Duodenal mucosa (tissue), 2 donors: ENCODE measurements around the gene SKIL.

Source experiments
- H3K27ac ChIP-seq: one replicate; pipeline ENCODE4 v1.7.0; 2013; ENCODE audit warnings: low read depth, low read length
- H3K27me3 ChIP-seq, 2 donors: one replicate each; pipeline ENCODE4 v1.7.0; 2013; ENCODE audit warnings: low read length in 2 of 2, control low read depth in 1 of 2; ENCODE audit not compliant: insufficient read depth in 2 of 2, control insufficient read depth in 1 of 2
- H3K36me3 ChIP-seq, 2 donors: one replicate each; pipeline ENCODE4 v1.7.0; 2013; ENCODE audit warnings: low read length in 2 of 2, control low read depth in 1 of 2; ENCODE audit not compliant: insufficient read depth in 2 of 2, control insufficient read depth in 1 of 2
- H3K4me1 ChIP-seq, 2 donors: one replicate each; pipeline ENCODE4 v1.7.0; 2013; ENCODE audit warnings: low read length in 2 of 2, control low read depth in 1 of 2; ENCODE audit not compliant: insufficient read depth in 2 of 2, control insufficient read depth in 1 of 2
- H3K4me3 ChIP-seq, 2 donors: one replicate each; pipeline ENCODE4 v1.7.0; 2013; ENCODE audit warnings: low read length in 2 of 2, low read depth in 1 of 2
- H3K9ac ChIP-seq, 2 donors: one replicate each; pipeline ENCODE4 v1.7.0; 2013; ENCODE audit warnings: low read length in 2 of 2, low read depth in 1 of 2
- H3K9me3 ChIP-seq, 2 donors: one replicate each; pipeline ENCODE4 v1.7.0; 2013; ENCODE audit warnings: low read length in 2 of 2, control low read depth in 1 of 2; ENCODE audit not compliant: control insufficient read depth in 1 of 2

The SKIL gene

DNA sequence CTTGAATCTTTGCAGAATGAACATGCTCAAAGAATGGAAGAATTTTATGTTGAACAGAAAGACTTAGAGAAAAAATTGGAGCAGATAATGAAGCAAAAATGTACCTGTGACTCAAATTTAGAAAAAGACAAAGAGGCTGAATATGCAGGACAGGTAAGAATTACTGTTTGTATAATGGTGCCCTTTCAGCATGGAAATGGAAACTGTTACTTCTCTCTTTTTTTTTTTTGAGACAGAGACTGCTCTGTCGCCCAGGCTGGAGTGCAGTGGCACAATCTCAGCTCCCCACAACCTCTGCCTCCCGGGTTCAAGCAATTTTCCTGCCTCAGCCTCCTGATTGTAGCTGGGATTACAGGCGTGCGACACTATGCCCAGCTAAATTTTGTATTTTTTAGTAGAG is 33.6 kb downstream of the SKIL start:
- no peak overlapping the region for H3K4me3 ChIP-seq
- H3K36me3 ChIP-seq = peaks cover 12 to 47% of the 10 kb centered on the region in 2 donors
- peaks cover 0 to 2% of the 10 kb centered on the region in 2 donors for H3K9me3 ChIP-seq
- H3K4me1 ChIP-seq = no peaks in the 10 kb centered on the region
- H3K27me3 ChIP-seq = no peaks in the 10 kb centered on the region
- H3K9ac ChIP-seq = no peak overlapping the region
- no peak overlapping the region for H3K27ac ChIP-seq

DNA sequence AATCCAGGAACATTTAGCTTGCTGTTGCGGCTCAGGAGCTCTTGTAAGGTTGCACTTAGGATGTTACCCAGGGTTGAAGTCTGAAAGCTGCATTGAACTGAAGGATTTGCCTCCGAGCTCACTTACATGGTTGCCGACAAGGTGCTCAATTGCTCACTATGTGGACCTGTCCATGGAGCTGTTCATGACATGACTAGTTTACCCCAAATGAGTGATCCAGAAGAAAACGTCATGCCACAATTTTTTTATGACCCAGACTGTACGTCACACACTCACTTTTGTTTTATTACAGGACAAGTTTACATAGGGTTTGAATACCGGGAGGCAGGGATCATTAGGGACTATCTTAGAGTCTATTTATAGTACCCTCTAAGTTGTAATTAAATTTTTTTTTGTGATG is 40.2 kb downstream of the SKIL start:
- Histone ChIP-seq H3K9me3 (no peaks in the 10 kb centered on the region), H3K27ac (no peak overlapping the region), H3K27me3 (no peaks in the 10 kb centered on the region), H3K9ac (no peak overlapping the region), H3K4me1 (no peaks in the 10 kb centered on the region), H3K4me3 (no peak overlapping the region), H3K36me3 (peaks cover 0 to 14% of the 10 kb centered on the region in 2 donors)

DNA sequence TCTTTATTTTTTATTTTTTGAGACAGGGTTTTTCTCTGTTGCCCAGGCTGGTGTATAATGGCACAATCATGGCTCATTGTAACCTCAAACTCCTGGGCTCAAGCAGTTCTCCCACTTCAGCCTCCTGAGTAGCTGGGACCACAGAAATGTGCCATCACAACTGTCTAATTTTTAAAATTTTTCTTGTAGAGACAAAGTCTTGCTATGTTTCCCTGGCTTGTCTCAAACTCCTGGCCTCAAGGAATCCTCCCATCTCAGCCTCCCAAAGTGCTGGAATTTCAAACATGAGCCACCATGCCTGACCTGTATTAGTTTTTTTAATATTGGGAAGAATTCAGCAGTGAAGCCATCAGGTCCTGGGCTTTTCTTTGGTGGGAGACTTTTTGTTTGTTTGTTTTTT is 47.6 kb downstream of the SKIL start:
- Histone ChIP-seq H3K27me3 (no peaks in the 10 kb centered on the region), H3K4me3 (no peak overlapping the region), H3K27ac (no peak overlapping the region), H3K9me3 (no peaks in the 10 kb centered on the region), H3K4me1 (no peaks in the 10 kb centered on the region), H3K36me3 (no peaks in the 10 kb centered on the region), H3K9ac (no peak overlapping the region)

DNA sequence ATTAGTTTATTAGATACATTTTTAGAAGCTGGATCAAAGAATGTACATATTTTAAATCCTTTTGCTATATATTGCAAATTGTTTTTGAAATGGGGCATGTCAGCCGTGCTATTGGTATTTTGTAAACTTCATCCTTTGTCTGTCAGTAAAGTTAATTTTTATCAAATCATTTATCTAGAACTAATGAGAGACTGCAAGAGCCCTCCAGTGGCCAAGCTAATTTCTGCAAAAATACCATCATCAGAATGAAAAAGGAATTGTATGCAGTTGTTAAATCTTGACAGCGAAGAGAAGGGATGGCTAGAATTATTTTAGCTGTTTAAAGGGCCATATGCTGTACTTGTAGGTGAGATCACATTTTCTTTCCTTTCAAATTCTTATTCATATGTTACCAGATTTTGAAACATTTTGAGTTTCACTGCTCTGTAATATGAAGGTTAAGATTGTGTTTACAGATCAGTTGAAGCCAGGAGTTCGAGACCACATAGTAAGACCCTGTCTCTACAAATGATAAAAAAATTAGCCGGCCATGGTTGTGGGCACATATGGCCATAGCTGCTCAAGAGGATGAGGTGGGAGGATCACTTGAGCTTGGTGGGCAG is 53.0 kb downstream of the SKIL start:
- H3K4me1 ChIP-seq = no peaks in the 10 kb centered on the region
- H3K27ac ChIP-seq = no peak overlapping the region
- H3K4me3 ChIP-seq = no peak overlapping the region
- no peaks in the 10 kb centered on the region for H3K9me3 ChIP-seq
- no peak overlapping the region for H3K9ac ChIP-seq
- no peaks in the 10 kb centered on the region for H3K27me3 ChIP-seq
- H3K36me3 ChIP-seq = no peaks in the 10 kb centered on the region

DNA sequence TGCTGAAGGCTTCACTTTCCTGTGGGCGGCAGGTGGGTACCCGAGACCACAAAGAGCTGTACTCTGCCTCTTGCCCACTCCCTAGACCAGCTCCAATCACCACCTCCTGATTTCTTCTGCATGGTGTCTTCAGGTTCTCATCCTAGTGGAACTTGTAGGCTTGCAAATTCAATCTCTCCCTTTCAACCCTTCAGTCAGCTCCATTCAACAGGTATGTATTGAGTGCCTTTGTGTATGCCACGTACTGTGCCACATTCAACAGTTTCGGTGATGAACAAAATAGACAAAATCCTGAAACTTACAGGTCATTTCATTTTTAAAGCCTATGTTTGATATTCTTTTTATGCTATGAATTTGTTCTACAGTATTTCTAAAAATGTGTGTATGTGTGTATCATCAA is 55.8 kb downstream of the SKIL start:
- Histone ChIP-seq H3K4me1 (no peaks in the 10 kb centered on the region), H3K9me3 (no peaks in the 10 kb centered on the region), H3K36me3 (no peaks in the 10 kb centered on the region), H3K27ac (no peak overlapping the region), H3K9ac (no peak overlapping the region), H3K27me3 (peaks cover 3 to 10% of the 10 kb centered on the region in 2 donors), H3K4me3 (no peak overlapping the region)

DNA sequence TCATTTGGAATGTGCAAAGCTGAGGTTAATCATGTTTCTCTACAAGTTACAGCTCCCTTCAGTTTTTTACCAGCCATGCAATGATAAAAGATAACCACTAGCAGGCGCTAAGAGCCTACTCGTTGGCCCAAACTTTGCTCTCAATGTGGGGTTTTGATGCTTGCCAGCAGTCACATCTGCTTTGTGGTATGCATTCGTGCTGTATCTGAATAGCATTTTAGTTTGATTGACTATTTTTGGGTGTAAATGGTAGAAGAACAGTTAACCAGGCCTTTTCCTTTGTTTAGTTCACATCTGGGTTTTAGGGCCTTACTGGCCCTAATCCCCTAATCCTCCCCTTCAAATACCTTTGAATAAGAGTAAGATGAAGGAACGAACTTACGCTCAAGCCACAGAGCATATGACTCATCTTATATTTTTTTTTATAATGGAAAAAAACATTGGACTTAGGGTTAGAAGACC is 56.7 kb downstream of the SKIL start:
- no peaks in the 10 kb centered on the region for H3K9me3 ChIP-seq
- H3K36me3 ChIP-seq = no peaks in the 10 kb centered on the region
- no peak overlapping the region for H3K4me3 ChIP-seq
- H3K4me1 ChIP-seq = peaks cover 5% of the 10 kb centered on the region in 2 donors
- no peak overlapping the region for H3K9ac ChIP-seq
- peaks cover 10 to 19% of the 10 kb centered on the region in 2 donors for H3K27me3 ChIP-seq
- no peak overlapping the region for H3K27ac ChIP-seq

DNA sequence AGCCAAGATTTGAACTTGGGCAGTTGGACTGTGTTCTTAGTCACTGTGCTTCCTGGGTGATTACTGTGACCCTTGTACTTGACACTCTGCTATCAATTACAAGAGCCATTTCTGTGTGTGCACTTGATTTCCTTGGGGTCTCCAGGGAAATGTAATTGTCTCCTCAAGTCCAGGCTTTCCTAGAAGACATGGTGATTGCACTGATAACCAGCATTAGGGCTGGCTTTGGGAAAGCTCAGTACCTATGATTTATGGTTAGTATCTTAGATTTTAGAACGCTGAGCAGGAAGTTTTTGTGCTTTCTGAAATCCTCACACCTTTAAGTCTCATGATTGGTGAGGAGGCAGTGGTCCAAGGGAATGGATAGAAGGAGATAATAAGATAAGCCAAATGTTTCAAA is 59.6 kb downstream of the SKIL start:
- Histone ChIP-seq H3K4me1 (peaks cover 11 to 13% of the 10 kb centered on the region in 2 donors), H3K27ac (no peak overlapping the region), H3K4me3 (no peak overlapping the region), H3K27me3 (peaks cover 21 to 32% of the 10 kb centered on the region in 2 donors), H3K36me3 (no peaks in the 10 kb centered on the region), H3K9ac (no peak overlapping the region), H3K9me3 (no peaks in the 10 kb centered on the region)

DNA sequence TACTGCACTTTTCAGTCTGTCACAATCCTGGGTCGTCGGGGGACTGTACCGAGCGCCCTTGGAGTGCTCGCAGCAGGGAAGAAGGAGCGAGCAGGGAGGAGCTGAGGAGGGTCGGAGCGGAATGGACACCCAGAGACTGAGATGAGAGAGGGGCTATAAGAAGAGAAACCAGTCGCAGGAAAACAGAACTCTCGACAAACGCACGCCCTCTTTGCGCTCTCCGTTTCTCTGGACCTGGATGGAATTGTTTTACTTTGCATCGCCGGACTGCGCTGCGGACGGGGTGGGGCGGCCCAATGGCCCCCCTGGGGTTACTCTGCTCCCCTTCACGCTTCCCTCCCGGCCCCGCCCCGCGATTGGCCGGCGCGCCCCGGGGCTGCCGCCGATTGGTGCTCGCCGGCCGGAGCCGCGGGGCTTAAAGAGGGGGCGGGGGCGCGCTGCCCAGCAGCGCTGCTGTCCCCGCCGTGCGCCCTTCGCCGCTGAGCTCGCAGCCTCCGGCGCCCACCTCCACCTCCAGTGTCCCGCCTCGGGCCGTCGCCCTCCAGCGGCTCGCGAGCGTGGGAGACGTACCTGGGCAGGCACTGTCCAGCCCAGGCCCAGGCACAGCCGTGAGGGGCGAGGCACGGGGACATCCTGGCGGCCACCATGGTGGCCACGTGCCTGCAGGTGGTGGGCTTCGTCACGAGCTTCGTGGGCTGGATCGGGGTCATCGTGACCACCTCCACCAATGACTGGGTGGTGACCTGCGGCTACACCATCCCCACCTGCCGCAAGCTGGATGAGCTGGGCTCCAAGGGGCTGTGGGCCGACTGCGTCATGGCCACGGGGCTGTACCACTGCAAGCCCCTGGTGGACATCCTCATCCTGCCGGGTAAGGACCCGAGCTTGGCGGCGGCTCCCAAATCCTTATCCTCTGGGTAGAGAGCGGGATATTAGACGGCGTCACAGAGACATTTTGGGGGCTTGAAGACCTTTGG is 61.2 kb downstream of the SKIL start, which contains the start of gene CLDN11:
TSS of gene CLDN11 (plus strand) at position 447 of the 977 bp plus-strand sequence. CDS start at position 646, 199 bp downstream.
- H3K9ac ChIP-seq = peak within 1 kb of the TSS in 1 of 2 donors; percentile 47
- H3K9me3 ChIP-seq = no peaks in the 10 kb centered on the region
- H3K4me3 ChIP-seq = peak within 1 kb of the TSS; percentile 60 to 67
- no peaks in the 10 kb centered on the region for H3K36me3 ChIP-seq
- H3K27me3 ChIP-seq = peaks cover 21 to 32% of the 10 kb centered on the region in 2 donors
- no peak within 1 kb of the TSS for H3K27ac ChIP-seq
- peaks cover 11 to 13% of the 10 kb centered on the region in 2 donors for H3K4me1 ChIP-seq

DNA sequence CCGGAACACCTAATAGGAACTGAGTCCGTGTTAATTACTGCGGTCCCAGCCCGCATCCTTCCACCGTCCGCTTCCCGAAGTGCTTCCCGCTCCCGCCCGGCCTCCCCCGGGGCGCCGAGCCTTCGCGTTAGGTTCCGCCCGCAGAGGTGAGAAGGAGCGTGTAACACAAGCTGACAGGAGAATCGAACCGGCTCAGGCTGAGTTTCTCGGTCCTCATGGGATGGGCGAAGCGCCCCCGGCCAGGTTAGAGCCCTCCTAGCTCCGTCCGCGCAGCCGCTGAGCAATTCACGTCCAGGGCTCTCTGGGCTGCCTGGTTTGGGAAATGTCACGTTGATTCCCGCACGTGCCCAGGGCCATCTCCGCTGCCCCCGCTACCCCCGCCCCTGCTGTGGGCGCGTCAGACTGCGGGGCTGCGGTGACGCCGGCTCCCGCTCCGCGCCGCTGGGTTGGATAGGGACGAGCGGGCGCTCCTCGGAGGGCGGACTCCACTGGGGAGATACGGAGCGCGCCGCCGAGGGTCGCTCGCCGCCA is 62.1 kb downstream of the SKIL start:
- H3K4me3 ChIP-seq = peak overlapping the region; percentile 60 to 67
- no peaks in the 10 kb centered on the region for H3K9me3 ChIP-seq
- no peak overlapping the region for H3K27ac ChIP-seq
- H3K27me3 ChIP-seq = peaks cover 21 to 32% of the 10 kb centered on the region in 2 donors
- no peaks in the 10 kb centered on the region for H3K36me3 ChIP-seq
- H3K9ac ChIP-seq = no peak overlapping the region
- peaks cover 11 to 13% of the 10 kb centered on the region in 2 donors for H3K4me1 ChIP-seq

DNA sequence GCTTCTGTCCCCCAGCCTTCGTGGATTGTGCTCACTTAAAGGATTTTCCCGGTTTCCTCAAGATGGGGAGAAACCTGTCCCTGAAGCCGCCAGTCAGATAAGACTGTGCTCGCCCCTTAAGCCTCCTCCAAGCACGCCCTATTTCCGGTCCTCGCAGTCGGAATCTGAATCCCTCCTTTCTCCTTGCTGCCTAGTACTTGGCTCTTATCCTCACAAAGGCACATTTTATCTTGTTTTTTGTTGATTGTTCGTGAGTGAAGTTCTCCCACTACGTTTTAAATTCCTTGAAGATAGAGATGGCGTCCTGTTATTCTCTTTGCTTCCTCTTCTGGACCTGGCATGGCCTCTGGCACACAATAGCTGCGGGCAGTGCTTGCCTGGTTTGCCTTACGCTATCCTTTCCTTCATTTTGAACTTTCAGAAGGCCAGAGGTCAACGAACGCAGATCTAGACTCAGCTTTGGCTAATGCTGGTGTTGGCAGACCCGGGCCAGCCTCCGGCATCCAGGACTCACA is 62.8 kb downstream of the SKIL start:
- Histone ChIP-seq H3K4me1 (peaks cover 11 to 13% of the 10 kb centered on the region in 2 donors), H3K4me3 (peak overlapping the region; percentile 6 to 67), H3K27ac (no peak overlapping the region), H3K27me3 (peaks cover 21 to 32% of the 10 kb centered on the region in 2 donors), H3K9me3 (no peaks in the 10 kb centered on the region), H3K9ac (no peak overlapping the region), H3K36me3 (no peaks in the 10 kb centered on the region)
